ENCODE measurements around the gene IBA57.
"Not testable (repeated sequence)": the region's sequence is repeated elsewhere in the genome, so short reads cannot be mapped to it uniquely, and the experiment has no call there.

IBA57 gene

GRCh38 chr1:228164561-228165371 lies 838 bp upstream of the IBA57 start:
- Mint-ChIP-seq H3K36me3 (peaks cover 3% of the 10 kb centered on the region), H3K4me1 (peaks cover 47% of the 10 kb centered on the region), H3K27me3 (peaks cover 3% of the 10 kb centered on the region), H3K27ac (peak overlapping the region; percentile 96), H3K9me3 (no peaks in the 10 kb centered on the region), H3K4me3 (peak overlapping the region; percentile 88)
- DNase-seq = no peak
- CTCF ChIA-PET = interaction anchor here (0.6 to 2.5 kb wide), 11 partner anchors 8 to 111 kb away, joined by 3 to 14 read pairs (median 4); no protein-coding TSS in a partner anchor

DNA sequence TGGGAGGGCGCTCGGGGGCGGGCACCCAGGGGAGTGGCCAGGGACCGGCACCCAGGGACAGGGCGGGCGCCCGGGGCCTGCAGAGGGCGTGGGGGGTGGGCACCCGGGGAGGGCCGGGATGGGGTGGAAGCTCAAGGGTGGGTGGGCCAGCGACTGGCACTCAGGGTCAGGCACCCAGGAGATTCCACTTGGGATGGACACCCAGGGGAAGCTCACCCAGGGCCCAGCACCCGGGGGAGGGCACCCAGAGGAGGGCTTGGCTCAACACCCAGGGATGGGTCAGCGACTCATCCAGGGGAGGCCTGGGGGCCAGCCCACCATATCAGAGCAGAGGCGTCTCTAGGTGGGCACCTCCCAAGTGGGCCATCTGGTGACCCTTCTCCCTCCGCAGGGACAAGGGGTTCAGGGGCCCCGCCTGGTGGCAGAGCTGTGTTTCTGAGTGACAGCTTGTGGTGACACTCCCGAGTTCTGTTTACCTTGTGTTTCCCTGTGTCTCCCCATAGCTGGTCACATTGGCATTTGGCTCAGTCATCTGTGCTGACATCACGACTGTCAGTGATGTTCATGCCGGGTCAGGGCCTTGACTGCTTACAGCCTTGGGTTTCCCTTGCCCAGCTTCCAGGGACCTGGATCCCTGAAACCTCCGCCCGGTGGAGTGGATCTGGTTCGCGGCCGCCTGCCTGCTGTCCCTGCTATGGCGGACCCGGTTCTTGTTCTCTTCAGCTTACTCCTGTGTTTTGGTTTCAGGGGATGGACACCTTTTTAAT lies 749 bp downstream of the IBA57 start:
- Mint-ChIP-seq H3K4me1 (peaks cover 44% of the 10 kb centered on the region), H3K36me3 (peaks cover 3% of the 10 kb centered on the region), H3K27me3 (peaks cover 3% of the 10 kb centered on the region), H3K9me3 (no peaks in the 10 kb centered on the region), H3K4me3 (peak overlapping the region; percentile 83), H3K27ac (peak overlapping the region; percentile 93)
- DNase-seq = peak; percentile 75
- CTCF ChIA-PET = interaction anchor here (0.7 to 3.6 kb wide), 10 partner anchors 9 to 435 kb away, joined by 3 to 34 read pairs (median 4); partner anchors contain the start of genes GJC2 and GUK1

DNA sequence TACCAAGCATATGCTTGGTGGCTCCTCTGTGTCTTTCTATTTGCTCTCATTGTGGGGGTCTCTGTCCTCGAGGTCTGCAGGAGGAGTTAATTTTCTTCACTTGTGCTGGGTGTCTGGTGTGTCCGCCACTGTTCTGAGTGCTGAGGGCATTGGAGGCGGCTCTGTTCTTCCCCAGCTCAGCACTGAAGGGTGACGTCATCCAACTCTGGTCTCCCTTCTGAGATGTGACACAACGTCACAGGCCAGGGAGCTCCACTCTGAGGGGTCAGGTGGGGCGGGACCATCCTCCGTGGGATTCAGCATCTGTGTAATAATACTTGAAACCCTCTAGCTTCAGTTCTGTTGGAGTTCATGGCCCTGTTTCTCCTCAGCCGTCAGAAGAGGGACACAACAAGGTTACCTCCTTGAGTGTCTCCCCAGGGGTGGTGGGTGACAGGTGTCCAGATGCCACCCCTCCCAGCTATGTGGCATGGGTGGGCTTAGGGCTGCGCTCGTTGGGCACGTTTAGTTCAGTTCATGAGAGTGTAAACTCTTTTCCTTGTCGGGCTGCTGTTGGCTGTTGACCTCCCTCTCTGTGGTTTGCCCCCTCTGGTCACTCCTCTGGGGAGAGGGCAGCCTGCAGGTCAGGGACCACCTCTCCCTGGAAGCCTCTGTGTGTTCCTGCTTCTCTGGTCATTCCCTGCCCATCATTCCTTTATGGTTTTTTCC lies 3.1 kb downstream of the IBA57 start:
- H3K36me3 Mint-ChIP-seq = peaks cover 3% of the 10 kb centered on the region
- H3K4me1 Mint-ChIP-seq = peaks cover 30% of the 10 kb centered on the region
- H3K27ac Mint-ChIP-seq = peak overlapping the region; percentile 38
- H3K27me3 Mint-ChIP-seq = no peaks in the 10 kb centered on the region
- DNase-seq = no peak
- no peaks in the 10 kb centered on the region for H3K9me3 Mint-ChIP-seq
- CTCF ChIA-PET = interaction anchor here (0.9 to 3.6 kb wide), 2 partner anchors 38 to 288 kb away, joined by 4 to 34 read pairs; no protein-coding TSS in a partner anchor
- H3K4me3 Mint-ChIP-seq = no peak overlapping the region

DNA sequence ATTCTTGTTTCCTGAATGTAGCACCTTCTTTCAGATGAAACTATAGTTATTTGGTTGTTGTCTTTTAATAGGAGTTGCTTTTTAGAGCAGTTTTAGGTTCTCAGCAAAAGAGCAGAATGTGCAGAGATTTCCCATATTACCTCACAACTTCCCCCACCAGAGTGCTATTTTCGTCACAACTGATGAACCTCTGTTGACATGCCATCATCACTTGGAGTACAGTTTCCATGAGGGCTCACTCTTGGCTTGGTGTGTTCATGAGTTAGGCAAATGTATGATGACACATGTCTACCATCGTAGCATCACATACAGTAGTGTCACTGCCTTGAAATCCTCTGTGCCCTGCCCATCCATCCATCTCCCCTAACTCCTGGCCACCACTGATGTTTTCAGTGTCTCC lies 3.7 kb downstream of the IBA57 start:
- Mint-ChIP-seq H3K36me3 (peaks cover 3% of the 10 kb centered on the region), H3K27me3 (no peaks in the 10 kb centered on the region)

GRCh38 chr1:228170666-228171065 lies 5.1 kb downstream of the IBA57 start:
- H3K36me3 Mint-ChIP-seq = peaks cover 3% of the 10 kb centered on the region
- no peak overlapping the region for H3K4me3 Mint-ChIP-seq
- DNase-seq = no peak
- CTCF ChIA-PET = no interaction called here
- peaks cover 15% of the 10 kb centered on the region for H3K4me1 Mint-ChIP-seq
- H3K9me3 Mint-ChIP-seq = no peaks in the 10 kb centered on the region
- H3K27me3 Mint-ChIP-seq = no peaks in the 10 kb centered on the region
- H3K27ac Mint-ChIP-seq = no peak overlapping the region

More for the DNA sequence above, 3.7 kb downstream of the IBA57 start:
- CTCF ChIA-PET = interaction anchor here (3.6 kb wide), 1 partner anchor 38 kb away, joined by 34 read pairs; no protein-coding TSS in a partner anchor
- peaks cover 24% of the 10 kb centered on the region for H3K4me1 Mint-ChIP-seq
- H3K9me3 Mint-ChIP-seq = no peaks in the 10 kb centered on the region
- no peak for DNase-seq
- H3K27ac Mint-ChIP-seq = no peak overlapping the region
- no peak overlapping the region for H3K4me3 Mint-ChIP-seq

DNA sequence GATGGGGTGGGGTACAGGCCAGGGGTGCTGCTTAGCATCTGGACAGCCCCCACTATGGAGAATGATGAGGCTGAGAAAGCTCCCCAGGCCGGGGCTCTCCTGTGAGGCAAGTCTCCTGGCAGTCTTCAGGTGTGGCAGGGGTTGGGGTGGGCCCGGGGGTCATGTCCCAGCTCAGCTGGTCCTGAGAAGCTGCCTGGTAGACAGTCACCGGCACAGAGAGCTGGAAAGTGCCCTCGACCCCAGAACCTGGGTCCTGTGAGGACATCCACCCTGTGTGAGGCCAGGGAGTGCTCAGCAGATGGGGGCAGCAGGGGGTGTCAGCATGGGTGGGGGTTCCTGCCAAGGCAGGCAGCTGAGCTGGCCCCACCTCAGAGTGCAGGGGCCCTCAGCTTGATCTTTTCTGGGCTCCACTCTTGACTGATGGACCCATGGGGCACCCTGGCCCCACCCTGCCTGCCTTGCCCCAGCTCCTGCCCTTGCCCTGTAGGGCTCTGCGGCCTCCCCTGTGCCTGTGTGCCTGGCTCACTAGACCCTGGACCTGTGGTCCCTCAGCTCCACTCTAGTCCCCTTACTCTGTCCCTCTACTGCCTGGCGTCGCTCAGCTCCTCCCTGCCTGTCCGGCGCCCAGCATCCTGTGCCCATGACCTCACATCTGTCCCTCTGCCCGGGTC lies 5.8 kb downstream of the IBA57 start:
- peaks cover 15% of the 10 kb centered on the region for H3K4me1 Mint-ChIP-seq
- H3K36me3 Mint-ChIP-seq = peaks cover 3% of the 10 kb centered on the region
- H3K4me3 Mint-ChIP-seq = no peak overlapping the region
- H3K27me3 Mint-ChIP-seq = no peaks in the 10 kb centered on the region
- DNase-seq = no peak
- H3K9me3 Mint-ChIP-seq = no peaks in the 10 kb centered on the region
- CTCF ChIA-PET = no interaction called here
- no peak overlapping the region for H3K27ac Mint-ChIP-seq

- H3K36me3 Mint-ChIP-seq = peaks cover 3% of the 10 kb centered on the region
- DNase-seq = no peak
- H3K27ac Mint-ChIP-seq = peak overlapping the region; percentile 37
- H3K4me3 Mint-ChIP-seq = no peak overlapping the region
- H3K9me3 Mint-ChIP-seq = no peaks in the 10 kb centered on the region
- H3K27me3 Mint-ChIP-seq = no peaks in the 10 kb centered on the region
- CTCF ChIA-PET = no interaction called here
- peaks cover 4% of the 10 kb centered on the region for H3K4me1 Mint-ChIP-seq
Observed at GRCh38 chr1:228172591-228173527, 7.3 kb downstream of the IBA57 start.

GRCh38 chr1:228173528-228174481 lies 8.2 kb downstream of the IBA57 start:
- peak; percentile 50 for DNase-seq
- H3K27me3 Mint-ChIP-seq, H3K36me3 Mint-ChIP-seq, H3K27ac Mint-ChIP-seq, H3K4me3 Mint-ChIP-seq, H3K4me1 Mint-ChIP-seq, H3K9me3 Mint-ChIP-seq: not testable (repeated sequence)
- CTCF ChIA-PET = interaction anchor here (0.9 kb wide), 1 partner anchor 9 kb away, joined by 3 read pairs; no protein-coding TSS in a partner anchor

DNA sequence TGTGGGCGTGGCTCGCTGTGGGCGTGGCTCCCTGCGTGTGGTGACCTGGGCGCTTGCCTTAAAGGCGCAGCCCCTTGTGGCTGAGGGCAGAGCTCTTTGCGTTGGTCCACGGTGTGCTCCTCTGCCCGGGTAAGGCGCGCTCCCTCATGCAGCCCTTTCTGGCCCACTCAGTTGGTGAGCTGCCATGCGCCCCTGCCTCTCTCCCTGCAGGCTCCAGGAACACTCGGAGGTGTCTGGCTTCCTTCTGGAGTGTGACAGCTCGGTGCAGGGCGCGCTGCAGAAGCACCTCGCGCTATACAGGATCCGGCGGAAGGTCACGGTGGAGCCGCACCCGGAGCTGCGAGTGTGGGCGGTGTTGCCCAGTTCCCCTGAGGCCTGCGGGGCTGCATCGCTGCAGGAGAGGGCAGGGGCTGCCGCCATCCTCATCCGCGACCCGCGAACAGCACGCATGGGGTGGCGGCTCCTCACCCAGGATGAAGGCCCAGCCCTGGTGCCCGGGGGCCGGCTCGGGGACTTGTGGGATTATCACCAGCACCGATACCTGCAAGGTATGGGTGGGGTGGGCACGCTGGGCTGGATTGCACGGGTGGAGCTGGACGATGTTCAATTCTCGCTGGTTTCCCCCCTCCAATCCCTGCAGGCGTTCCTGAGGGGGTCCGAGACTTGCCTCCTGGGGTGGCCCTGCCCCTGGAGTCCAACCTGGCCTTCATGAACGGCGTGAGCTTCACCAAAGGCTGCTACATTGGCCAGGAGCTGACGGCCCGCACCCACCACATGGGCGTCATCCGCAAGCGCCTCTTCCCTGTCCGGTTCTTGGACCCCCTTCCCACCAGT lies 9.1 kb downstream of the IBA57 start:
- CTCF ChIA-PET = interaction anchor here (0.9 kb wide), 1 partner anchor 9 kb away, joined by 3 read pairs; no protein-coding TSS in a partner anchor
- no peaks in the 10 kb centered on the region for H3K36me3 Mint-ChIP-seq
- H3K27me3 Mint-ChIP-seq = no peaks in the 10 kb centered on the region
- peak; percentile 53 for DNase-seq
- peaks cover 4% of the 10 kb centered on the region for H3K4me1 Mint-ChIP-seq
- no peaks in the 10 kb centered on the region for H3K9me3 Mint-ChIP-seq
- H3K4me3 Mint-ChIP-seq = no peak overlapping the region
- no peak overlapping the region for H3K27ac Mint-ChIP-seq

- H3K9me3 Mint-ChIP-seq = no peaks in the 10 kb centered on the region
- H3K4me3 Mint-ChIP-seq = no peak overlapping the region
- CTCF ChIA-PET = no interaction called here
- H3K4me1 Mint-ChIP-seq = peaks cover 4% of the 10 kb centered on the region
- H3K27ac Mint-ChIP-seq = peak overlapping the region; percentile 37
- DNase-seq = no peak
- H3K27me3 Mint-ChIP-seq = no peaks in the 10 kb centered on the region
- H3K36me3 Mint-ChIP-seq = no peaks in the 10 kb centered on the region
Observed at GRCh38 chr1:228175316-228176023, 9.9 kb downstream of the IBA57 start.

DNA sequence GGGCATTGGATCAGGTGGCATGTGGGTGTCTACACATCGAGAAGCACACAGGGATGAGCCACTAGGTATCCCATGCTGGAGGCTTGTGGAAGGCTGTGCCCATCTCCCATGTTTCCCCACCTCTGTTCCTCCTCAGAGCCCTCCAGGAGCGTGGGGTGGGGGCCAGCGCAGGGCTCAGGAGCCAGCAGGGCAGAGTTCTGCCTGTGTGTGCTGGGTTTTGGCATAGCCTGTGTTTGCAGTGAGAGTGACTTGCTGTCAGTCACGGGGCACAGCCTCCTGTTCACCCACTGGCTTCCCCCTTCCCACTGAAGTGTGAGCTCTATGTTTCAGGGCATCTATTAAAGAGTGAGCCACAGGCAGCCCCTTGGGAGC lies 10.4 kb downstream of the IBA57 start:
- Mint-ChIP-seq H3K27ac (peak overlapping the region; percentile 37), H3K4me1 (peaks cover 4% of the 10 kb centered on the region), H3K4me3 (no peak overlapping the region), H3K36me3 (no peaks in the 10 kb centered on the region), H3K27me3 (no peaks in the 10 kb centered on the region), H3K9me3 (no peaks in the 10 kb centered on the region)
- CTCF ChIA-PET = no interaction called here
- no peak for DNase-seq

Measured in activated naive CD4-positive, alpha-beta T cell treated with anti-CD3 and anti-CD28 coated beads, Interleukin-2, amount 10 ng/mL, durations not matched to agents 7 days and 5 days (primary cell).